HepG2 (cell line): ENCODE measurements around the gene RPTOR.

Experiments used
- ATM ChIP-seq: fragments of 450-650 bp; IDR thresholded peaks from 2 replicates; pipeline ENCODE4 v1.7.1; 2017; ENCODE audit warnings: mild to moderate bottlenecking, borderline replicate concordance
- CEBPG ChIP-seq: IDR thresholded peaks from 2 replicates; pipeline ENCODE4 v1.6.1; 2016
- CTCF ChIP-seq: sonication (generic); formaldehyde crosslinking; IDR thresholded peaks from 2 replicates; pipeline ENCODE4 v1.5.0; 2020; ENCODE audit warnings: mild to moderate bottlenecking, missing genetic modification reagents, moderate library complexity
- EED ChIP-seq: sonication (generic); formaldehyde crosslinking; IDR thresholded peaks from 2 replicates; pipeline ENCODE4 v1.5.0; 2020; ENCODE audit warnings: mild to moderate bottlenecking, missing genetic modification reagents
- EZH2 ChIP-seq: conservative IDR thresholded peaks from 2 replicates; pipeline ENCODE4 v1.6.1; 2012; ENCODE audit warnings: mild to moderate bottlenecking, low read depth, low read length, moderate library complexity
- HNRNPUL1 ChIP-seq: fragments of 200-400 bp; formaldehyde crosslinking; IDR thresholded peaks from 2 replicates; pipeline ENCODE4 v1.6.1; 2017; ENCODE audit warnings: low read depth, mild to moderate bottlenecking, low read length, moderate library complexity
- JUN ChIP-seq: sonication (generic); formaldehyde crosslinking; IDR thresholded peaks from 2 replicates; pipeline ENCODE4 v1.4.0; 2020; ENCODE audit warnings: mild to moderate bottlenecking, missing genetic modification reagents
- KDM5A ChIP-seq: fragments of 200-600 bp; sonication (generic); IDR thresholded peaks from 2 replicates; pipeline ENCODE4 v1.7.0; 2018; ENCODE audit warnings: antibody characterized with exemption, mild to moderate bottlenecking, low read length, borderline replicate concordance
- MTA1 ChIP-seq: sonication (generic); formaldehyde crosslinking; IDR thresholded peaks from 2 replicates; pipeline ENCODE4 v1.4.0; 2020; ENCODE audit warnings: missing genetic modification reagents, mild to moderate bottlenecking, borderline replicate concordance
- RAD21 ChIP-seq: fragments of 450-650 bp; formaldehyde crosslinking; IDR thresholded peaks from 2 replicates; pipeline ENCODE4 v1.5.0; 2020; ENCODE audit warnings: mild to moderate bottlenecking
- ZBTB44 ChIP-seq: sonication (generic); formaldehyde crosslinking; IDR thresholded peaks from 2 replicates; pipeline ENCODE4 v1.4.0; 2020; ENCODE audit warnings: missing genetic modification reagents
- ZIK1 ChIP-seq: sonication (generic); formaldehyde crosslinking; IDR thresholded peaks from 2 replicates; pipeline ENCODE4 v1.5.0; 2020; ENCODE audit warnings: mild to moderate bottlenecking, low read depth, missing genetic modification reagents, borderline replicate concordance
- ZNF543 ChIP-seq: sonication (generic); formaldehyde crosslinking; IDR thresholded peaks from 2 replicates; pipeline ENCODE4 v1.4.0; 2020; ENCODE audit warnings: mild to moderate bottlenecking, missing genetic modification reagents
- ZNF782 ChIP-seq: sonication (generic); formaldehyde crosslinking; IDR thresholded peaks from 2 replicates; pipeline ENCODE4 v1.4.0; 2020; ENCODE audit warnings: missing genetic modification reagents, mild to moderate bottlenecking, borderline replicate concordance

GRCh38 chr17:80712606-80713005, 168.0 kb downstream of the RPTOR start:
- no peak for TF ChIP-seq CTCF (CRISPR knock-in tag)
- no peak for TF ChIP-seq ATM
- no peak for TF ChIP-seq CEBPG
- no peak for TF ChIP-seq ZIK1 (CRISPR knock-in tag)
- no peak for TF ChIP-seq HNRNPUL1
- TF ChIP-seq RAD21 (CRISPR knock-in tag) = no peak
- TF ChIP-seq MTA1 (CRISPR knock-in tag) = no peak
- TF ChIP-seq ZNF782 (CRISPR knock-in tag) = no peak
- TF ChIP-seq ZBTB44 = no peak
- TF ChIP-seq JUN (CRISPR knock-in tag) = no peak
- TF ChIP-seq EED (CRISPR knock-in tag) = no peak
- TF ChIP-seq KDM5A = no peak
- TF ChIP-seq EZH2 = no peak
- no peak for TF ChIP-seq ZNF543 (CRISPR knock-in tag)
